ENCODE data around the gene KAZN.

KAZN gene

DNA sequence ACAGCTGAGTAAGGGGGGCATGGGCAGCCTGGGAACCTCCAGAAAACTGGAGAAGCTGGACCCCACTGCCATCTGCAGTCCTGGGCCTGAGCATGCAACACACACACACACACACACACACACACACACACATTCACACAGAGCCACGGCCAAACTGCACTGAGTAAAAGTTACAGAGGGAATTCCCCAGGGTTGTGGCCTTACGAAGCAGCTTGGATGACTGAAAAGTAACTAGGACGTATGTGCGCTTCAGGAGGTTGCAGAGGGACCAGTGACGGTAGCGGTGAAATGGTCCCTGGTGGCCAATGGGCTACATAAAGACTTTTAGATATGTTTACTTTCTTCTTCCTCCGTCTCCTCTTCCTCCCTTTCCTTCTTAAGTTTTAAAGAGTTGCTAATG, 322.6 kb downstream of the KAZN start:
- TF ChIP-seq, protein P1, sequence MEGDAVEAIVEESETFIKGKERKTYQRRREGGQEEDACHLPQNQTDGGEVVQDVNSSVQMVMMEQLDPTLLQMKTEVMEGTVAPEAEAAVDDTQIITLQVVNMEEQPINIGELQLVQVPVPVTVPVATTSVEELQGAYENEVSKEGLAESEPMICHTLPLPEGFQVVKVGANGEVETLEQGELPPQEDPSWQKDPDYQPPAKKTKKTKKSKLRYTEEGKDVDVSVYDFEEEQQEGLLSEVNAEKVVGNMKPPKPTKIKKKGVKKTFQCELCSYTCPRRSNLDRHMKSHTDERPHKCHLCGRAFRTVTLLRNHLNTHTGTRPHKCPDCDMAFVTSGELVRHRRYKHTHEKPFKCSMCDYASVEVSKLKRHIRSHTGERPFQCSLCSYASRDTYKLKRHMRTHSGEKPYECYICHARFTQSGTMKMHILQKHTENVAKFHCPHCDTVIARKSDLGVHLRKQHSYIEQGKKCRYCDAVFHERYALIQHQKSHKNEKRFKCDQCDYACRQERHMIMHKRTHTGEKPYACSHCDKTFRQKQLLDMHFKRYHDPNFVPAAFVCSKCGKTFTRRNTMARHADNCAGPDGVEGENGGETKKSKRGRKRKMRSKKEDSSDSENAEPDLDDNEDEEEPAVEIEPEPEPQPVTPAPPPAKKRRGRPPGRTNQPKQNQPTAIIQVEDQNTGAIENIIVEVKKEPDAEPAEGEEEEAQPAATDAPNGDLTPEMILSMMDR (IDR thresholded peaks at IDR 0.05; ENCODE audit: insufficient read depth, low read length, poor library complexity, severe bottlenecking), result no peak
- H3K4me3 ChIP-seq (replicated peaks; ENCODE audit: low read depth, low read length), result no peak overlapping the region
- H3K27me3 ChIP-seq (replicated peaks; ENCODE audit: control insufficient read depth, insufficient read depth, low read length), result peaks cover 8% of the 10 kb centered on the region
- no peaks in the 10 kb centered on the region for H3K36me3 ChIP-seq (ENCODE audit: control insufficient read depth, insufficient read depth, low read length)
- DNase-seq (ENCODE audit: extremely low read depth, insufficient read length), result peak; percentile 33

DNA sequence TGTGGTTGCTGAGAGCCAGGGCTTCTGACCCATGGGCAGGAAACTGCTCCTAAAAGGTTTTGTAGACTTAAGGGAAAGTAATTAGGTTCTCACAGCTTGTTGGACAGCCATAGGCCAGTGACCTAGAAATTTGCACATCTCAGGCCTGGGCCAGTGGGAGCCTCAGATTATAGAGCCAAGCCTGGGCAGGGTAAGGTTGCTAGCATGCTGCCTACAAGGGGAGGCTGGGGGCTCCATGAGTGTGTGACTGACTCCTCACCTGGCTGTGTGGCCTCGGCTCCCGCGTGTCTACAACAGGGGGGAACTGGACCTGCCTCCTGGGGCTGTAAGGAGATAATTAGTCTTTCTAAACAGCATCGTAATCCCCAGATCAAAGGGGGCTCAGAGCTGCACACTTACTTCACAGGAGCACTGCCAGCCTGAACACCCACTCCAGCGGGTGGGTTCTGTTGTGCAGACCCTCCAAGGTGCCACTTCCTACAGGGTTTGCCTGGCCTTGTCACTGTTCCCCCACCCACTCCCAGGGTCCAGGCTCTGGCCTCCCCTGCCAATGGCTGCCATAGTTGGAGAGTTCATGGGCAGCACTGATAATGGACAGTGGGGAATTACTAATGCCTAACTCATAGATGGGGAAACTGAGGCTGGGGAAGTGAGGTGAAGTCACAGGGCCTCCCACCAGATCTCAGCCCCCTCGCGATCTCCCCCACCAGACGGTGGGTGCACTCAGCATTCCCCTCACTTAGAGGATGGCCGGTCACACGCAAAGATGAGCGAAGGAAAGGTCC, 324.6 kb downstream of the KAZN start:
- Histone ChIP-seq H3K27me3 (replicated peaks; ENCODE audit: control insufficient read depth, insufficient read depth, low read length) (peaks cover 8% of the 10 kb centered on the region), H3K36me3 (ENCODE audit: control insufficient read depth, insufficient read depth, low read length) (no peaks in the 10 kb centered on the region), H3K4me3 (replicated peaks; ENCODE audit: low read depth, low read length) (no peak overlapping the region)
- no peak for DNase-seq (ENCODE audit: extremely low read depth, insufficient read length)
- TF ChIP-seq, protein P1 (IDR thresholded peaks at IDR 0.05; ENCODE audit: insufficient read depth, low read length, poor library complexity, severe bottlenecking), result no peak

DNA sequence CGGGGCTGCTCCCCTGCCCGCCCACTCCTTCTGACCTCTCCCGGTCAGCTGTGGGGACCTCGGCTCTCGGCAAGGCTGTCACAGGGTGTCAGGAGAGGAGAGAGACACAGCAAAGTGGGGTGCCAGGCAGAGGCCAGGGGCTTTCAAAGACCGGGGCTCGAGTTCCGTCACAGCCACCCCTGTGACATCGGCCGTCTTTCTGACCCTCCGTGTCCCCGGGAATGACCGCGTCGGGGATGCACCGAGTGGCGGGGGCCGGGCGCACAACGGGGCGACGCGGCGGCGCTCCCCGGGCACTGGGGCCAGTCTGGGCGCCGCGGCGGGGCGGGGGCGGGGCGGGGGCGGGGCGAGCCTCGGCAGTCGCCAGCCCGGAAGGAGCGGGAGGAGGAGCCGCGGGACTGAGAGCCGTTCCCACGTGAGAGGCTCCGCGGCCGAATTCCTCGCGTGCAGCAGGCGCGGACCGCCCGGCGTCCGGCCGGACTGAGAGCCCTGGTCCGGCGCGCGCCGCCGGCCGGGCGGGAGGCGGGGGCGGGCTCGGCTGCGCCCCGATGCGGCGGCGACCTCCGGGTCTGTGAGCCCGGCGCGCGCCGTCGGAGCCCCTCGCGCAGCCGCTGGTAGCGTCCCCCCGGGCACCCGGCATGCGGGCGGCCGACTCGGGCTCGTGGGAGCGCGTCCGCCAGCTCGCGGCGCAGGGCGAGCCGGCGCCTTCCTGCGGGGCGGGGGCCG, 325.4 kb downstream of the KAZN start:
- TF ChIP-seq, protein P1 (IDR thresholded peaks at IDR 0.05; ENCODE audit: insufficient read depth, low read length, poor library complexity, severe bottlenecking), result no peak
- peaks cover 8% of the 10 kb centered on the region for H3K27me3 ChIP-seq (replicated peaks; ENCODE audit: control insufficient read depth, insufficient read depth, low read length)
- no peaks in the 10 kb centered on the region for H3K36me3 ChIP-seq (ENCODE audit: control insufficient read depth, insufficient read depth, low read length)
- peak; percentile 35 for DNase-seq (ENCODE audit: extremely low read depth, insufficient read length)
- no peak overlapping the region for H3K4me3 ChIP-seq (replicated peaks; ENCODE audit: low read depth, low read length)

DNA sequence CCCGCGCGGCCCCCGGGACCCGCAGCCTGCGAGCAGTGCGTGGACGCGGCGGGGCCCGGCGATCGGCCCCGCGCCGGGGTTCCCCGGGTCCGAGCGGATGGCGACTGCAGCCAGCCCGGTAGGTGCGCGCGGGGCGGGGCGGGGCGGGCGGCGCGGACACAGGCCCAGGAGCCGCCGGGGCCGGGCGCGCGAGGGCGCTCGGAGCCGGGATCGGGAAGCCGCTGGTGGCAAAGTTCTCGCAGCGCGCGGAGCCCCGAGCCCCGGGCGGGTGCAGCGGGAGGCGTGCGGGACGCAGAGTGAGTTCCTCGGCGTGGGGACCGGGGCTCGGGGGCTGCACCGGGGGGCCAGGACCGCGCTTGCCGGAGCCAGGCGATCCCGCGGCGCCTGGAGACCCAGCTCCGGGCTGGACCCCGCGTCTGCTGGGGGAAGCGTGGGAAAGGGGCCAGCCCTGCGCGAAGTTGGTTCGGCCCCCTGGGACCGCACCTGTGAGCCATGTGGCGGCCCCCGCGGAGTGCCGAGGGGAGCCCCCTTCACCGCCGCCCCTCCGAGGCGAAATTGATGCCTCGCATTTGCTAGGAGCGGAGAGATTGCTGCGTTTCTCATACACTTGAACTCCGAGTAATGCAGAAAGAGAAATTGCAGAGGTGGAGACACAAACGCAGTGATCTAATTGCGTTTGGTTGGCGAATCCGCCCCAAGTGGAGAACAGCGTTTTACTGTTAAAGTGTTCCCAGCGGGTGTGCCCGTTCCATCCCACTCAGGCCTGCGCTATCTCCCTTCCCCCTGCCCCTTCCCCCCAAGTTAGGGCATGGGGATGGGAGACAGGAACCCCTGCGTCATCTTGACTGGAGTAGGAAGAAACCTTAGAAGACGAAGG, 326.2 kb downstream of the KAZN start:
- TF ChIP-seq, protein P1 (IDR thresholded peaks at IDR 0.05; ENCODE audit: insufficient read depth, low read length, poor library complexity, severe bottlenecking), result no peak
- H3K36me3 ChIP-seq (ENCODE audit: control insufficient read depth, insufficient read depth, low read length), result no peaks in the 10 kb centered on the region
- H3K4me3 ChIP-seq (replicated peaks; ENCODE audit: low read depth, low read length), result peak overlapping the region; percentile 41
- DNase-seq (ENCODE audit: extremely low read depth, insufficient read length), result peak; percentile 22
- peaks cover 8% of the 10 kb centered on the region for H3K27me3 ChIP-seq (replicated peaks; ENCODE audit: control insufficient read depth, insufficient read depth, low read length)

DNA sequence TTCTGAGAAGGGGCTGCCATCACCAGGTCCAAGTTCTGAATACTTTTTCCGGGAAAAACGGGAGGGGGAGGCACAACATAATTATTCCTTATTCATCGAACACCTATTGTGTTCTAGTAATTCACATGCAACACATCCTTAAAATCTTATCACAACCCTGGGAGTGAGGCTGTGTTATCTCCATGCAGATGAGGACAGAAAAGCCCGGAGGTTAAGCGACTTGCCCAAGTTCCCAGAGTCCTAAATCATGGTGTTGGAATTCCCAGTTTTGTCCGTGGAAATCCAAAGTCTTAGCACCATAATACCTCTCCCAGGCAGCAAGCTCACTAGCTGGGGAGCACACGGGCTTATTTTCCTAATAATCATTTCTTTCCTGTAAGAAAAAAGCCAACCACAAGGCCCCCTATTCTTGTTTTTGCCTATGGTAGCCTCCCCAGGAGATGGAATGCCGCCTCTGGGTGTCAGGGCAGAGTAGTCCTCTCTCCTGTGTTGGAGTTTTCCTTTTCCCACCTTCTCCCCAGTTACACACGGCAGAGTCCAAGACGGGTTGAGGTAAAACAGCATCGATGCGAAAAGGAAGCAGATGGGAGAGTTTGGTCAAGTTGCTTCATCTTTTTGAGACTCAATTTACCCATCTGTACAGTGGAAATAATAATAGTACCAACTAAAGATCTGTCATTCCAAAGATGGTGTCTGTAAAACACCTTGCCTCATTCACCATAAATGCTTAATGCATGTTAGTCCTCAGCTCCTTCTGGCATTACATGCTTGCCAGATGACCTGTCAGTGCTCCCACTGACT, 327.1 kb downstream of the KAZN start:
- TF ChIP-seq, protein P1 (IDR thresholded peaks at IDR 0.05; ENCODE audit: insufficient read depth, low read length, poor library complexity, severe bottlenecking), result no peak
- DNase-seq (ENCODE audit: extremely low read depth, insufficient read length), result no peak
- Histone ChIP-seq H3K4me3 (replicated peaks; ENCODE audit: low read depth, low read length) (no peak overlapping the region; the same call in 1 of the 2 replicates), H3K27me3 (replicated peaks; ENCODE audit: control insufficient read depth, insufficient read depth, low read length) (peaks cover 8% of the 10 kb centered on the region), H3K36me3 (ENCODE audit: control insufficient read depth, insufficient read depth, low read length) (no peaks in the 10 kb centered on the region)
